ENCODE results near the gene KDM4C. TPM values are rescaled to one million over a fixed set of nuclear protein-coding genes. Genes with fewer than 3 reads are reported as not detected.

Gene KDM4C
- total and polyA plus RNA-seq, 2 of the 13 experiments (the other 11 are each of a cell fraction or from before 2014, with no cell fraction given), result 19.4 to 23.6 TPM

- in situ Hi-C loops (cut with HindIII; ENCODE audit: extremely low pct_ligation_motif_present, low pct_unique_long_range_greater_than_20kb), result loop anchor here (25.0 kb wide), 2 partner anchors 266 to 616 kb away; no protein-coding TSS in a partner anchor
- ATAC-seq (no peak), FAIRE-seq (no peak), DNase-seq (ENCODE audit: low spot score) (no peak)
- ChIA-PET POLR2A (no interaction called here), CTCF (ENCODE audit: low intra/inter-chr PET ratio, low total read pairs) (no interaction called here)
- Histone ChIP-seq H3K4me3 (replicated peaks in 1 of 3; ENCODE audit: insufficient read depth in 1 of 3, low read depth in 2 of 3, low read length in 3 of 3) (no peak overlapping the region), H3K4me1 (ENCODE audit: insufficient read depth, low read length) (peaks cover 41% of the 10 kb centered on the region), H3K27ac (ENCODE audit: extremely low read length, insufficient read depth, low read length) (no peak overlapping the region), H2AFZ (ENCODE audit: low read length) (no peak overlapping the region), H3K27me3 (ENCODE audit: control insufficient read depth in 1 of 2, insufficient read depth in 2 of 2, low read length in 2 of 2) (no peaks in the 10 kb centered on the region; a peak in 1 of 5 replicates), H3K9me3 (ENCODE audit: low read length) (no peaks in the 10 kb centered on the region), H3K4me2 (ENCODE audit: low read depth, low read length) (no peak overlapping the region), H4K20me1 (ENCODE audit: insufficient read depth, low read length) (no peaks in the 10 kb centered on the region), H3K9ac (ENCODE audit: insufficient read depth, low read depth, low read length) (no peak overlapping the region), H3K79me2 (ENCODE audit: insufficient read depth, low read length) (no peaks in the 10 kb centered on the region), H3K36me3 (replicated peaks in 1 of 2; ENCODE audit: control insufficient read depth in 1 of 2, insufficient read depth in 2 of 2, low read length in 2 of 2) (peaks cover 2 to 6% of the 10 kb centered on the region in 2 experiments; a peak in 2 of 5 replicates)
- BruUV-seq (replicated peaks), result no TSS peak
- intact Hi-C loops (cut with micrococcal nuclease; ENCODE audit: unreplicated experiment), result no loop called here
- TF ChIP-seq MTF2 (CRISPR knock-in tag; IDR thresholded peaks at IDR 0.05; ENCODE audit: borderline replicate concordance), result no peak
- no peak for TF ChIP-seq PHF20 (CRISPR knock-in tag; IDR thresholded peaks at IDR 0.05)
- TF ChIP-seq SALL1 (CRISPR knock-in tag; IDR thresholded peaks at IDR 0.05), result no peak
- TF ChIP-seq HMG20A (CRISPR knock-in tag; IDR thresholded peaks at IDR 0.05; ENCODE audit: borderline replicate concordance), result no peak
- TF ChIP-seq ZNF776 (CRISPR knock-in tag; IDR thresholded peaks at IDR 0.05), result no peak
- no peak for TF ChIP-seq IKZF5 (CRISPR knock-in tag; IDR thresholded peaks at IDR 0.05)
- no peak for TF ChIP-seq REPIN1 (CRISPR knock-in tag; IDR thresholded peaks at IDR 0.05; ENCODE audit: borderline replicate concordance, low read depth)
- no peak for TF ChIP-seq SP1 (IDR thresholded peaks at IDR 0.05)
- TF ChIP-seq SP1 (CRISPR knock-in tag; IDR thresholded peaks at IDR 0.05), result no peak
- no peak for TF ChIP-seq ATAD3A (CRISPR knock-in tag; IDR thresholded peaks at IDR 0.05)
- no peak for TF ChIP-seq ZNF275 (CRISPR knock-in tag; IDR thresholded peaks at IDR 0.05; ENCODE audit: borderline replicate concordance)
- no peak for TF ChIP-seq KLF11 (CRISPR knock-in tag; IDR thresholded peaks at IDR 0.05)
- TF ChIP-seq ISX (CRISPR knock-in tag; conservative IDR thresholded peaks at IDR 0.05), result no peak
- TF ChIP-seq IRX3 (CRISPR knock-in tag; IDR thresholded peaks at IDR 0.05; ENCODE audit: borderline replicate concordance, low read depth), result no peak
- 97% methylated on average over 5 of the region's 5 CpGs for WGBS (ENCODE audit: low lambda C conversion rate)
These were observed 163.5 kb downstream of the KDM4C start for GRCh38 chr9:6921315-6921714.
